B cell (primary cell): Measurements from ENCODE around the gene TMBIM6.

Experiments used
- EZH2 ChIP-seq: IDR thresholded peaks from 2 replicates; pipeline ENCODE4 v1.6.1; 2012; ENCODE audit warnings: borderline replicate concordance, low read depth, mild to moderate bottlenecking, moderate library complexity, low read length; ENCODE audit not compliant: insufficient read depth, poor library complexity, severe bottlenecking
- TF ChIP-seq, protein P1 (sequence below): fragments of 200-600 bp; IDR thresholded peaks from one replicate; pipeline ENCODE4 v1.8.0; 2022; ENCODE audit warnings: antibody characterized with exemption, mild to moderate bottlenecking

DNA sequence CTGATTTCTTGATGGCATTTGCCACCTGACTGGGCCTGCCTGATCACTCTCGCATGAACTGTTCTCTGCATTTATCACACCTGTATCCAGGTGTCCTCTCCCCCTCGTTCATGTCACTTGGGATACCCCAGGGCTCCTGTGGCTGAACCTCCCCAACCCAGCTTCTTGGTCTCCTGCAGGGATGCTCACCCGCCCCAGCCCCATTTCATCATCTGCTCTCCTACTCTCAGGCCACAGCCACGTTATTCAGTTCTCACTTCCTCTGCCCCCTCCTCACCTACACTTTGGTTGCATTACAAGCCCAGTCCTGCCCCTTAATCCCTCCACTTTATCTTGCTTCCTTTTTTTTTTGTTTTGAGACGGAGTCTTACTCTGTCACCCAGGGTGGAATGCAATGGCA lies 35.5 kb downstream of the TMBIM6 start:
- TF ChIP-seq, protein P1, sequence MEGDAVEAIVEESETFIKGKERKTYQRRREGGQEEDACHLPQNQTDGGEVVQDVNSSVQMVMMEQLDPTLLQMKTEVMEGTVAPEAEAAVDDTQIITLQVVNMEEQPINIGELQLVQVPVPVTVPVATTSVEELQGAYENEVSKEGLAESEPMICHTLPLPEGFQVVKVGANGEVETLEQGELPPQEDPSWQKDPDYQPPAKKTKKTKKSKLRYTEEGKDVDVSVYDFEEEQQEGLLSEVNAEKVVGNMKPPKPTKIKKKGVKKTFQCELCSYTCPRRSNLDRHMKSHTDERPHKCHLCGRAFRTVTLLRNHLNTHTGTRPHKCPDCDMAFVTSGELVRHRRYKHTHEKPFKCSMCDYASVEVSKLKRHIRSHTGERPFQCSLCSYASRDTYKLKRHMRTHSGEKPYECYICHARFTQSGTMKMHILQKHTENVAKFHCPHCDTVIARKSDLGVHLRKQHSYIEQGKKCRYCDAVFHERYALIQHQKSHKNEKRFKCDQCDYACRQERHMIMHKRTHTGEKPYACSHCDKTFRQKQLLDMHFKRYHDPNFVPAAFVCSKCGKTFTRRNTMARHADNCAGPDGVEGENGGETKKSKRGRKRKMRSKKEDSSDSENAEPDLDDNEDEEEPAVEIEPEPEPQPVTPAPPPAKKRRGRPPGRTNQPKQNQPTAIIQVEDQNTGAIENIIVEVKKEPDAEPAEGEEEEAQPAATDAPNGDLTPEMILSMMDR, result no peak
- no peak for TF ChIP-seq EZH2
